Urothelium cell line (cell line): ENCODE results near the gene PDE6H.

Experiments
- DNase-seq: peaks from one replicate; pipeline ENCODE4 v3.0.0; 2011; ENCODE audit warnings: low spot score, mixed read lengths
- FAIRE-seq: peaks from 2 replicates; lab custom pipeline; 2011; peaks lifted over from hg19 to GRCh38; lab: Jason Lieb, UNC

Gene PDE6H

GRCh38 chr12:14999695-15000365 is 27.0 kb downstream of the PDE6H start:
- no peak for FAIRE-seq

GRCh38 chr12:15000575-15000974 is 27.7 kb downstream of the PDE6H start:
- FAIRE-seq = no peak

More at GRCh38 chr12:14999695-15000365, 27.0 kb downstream of the PDE6H start:
- DNase-seq = no peak

DNA sequence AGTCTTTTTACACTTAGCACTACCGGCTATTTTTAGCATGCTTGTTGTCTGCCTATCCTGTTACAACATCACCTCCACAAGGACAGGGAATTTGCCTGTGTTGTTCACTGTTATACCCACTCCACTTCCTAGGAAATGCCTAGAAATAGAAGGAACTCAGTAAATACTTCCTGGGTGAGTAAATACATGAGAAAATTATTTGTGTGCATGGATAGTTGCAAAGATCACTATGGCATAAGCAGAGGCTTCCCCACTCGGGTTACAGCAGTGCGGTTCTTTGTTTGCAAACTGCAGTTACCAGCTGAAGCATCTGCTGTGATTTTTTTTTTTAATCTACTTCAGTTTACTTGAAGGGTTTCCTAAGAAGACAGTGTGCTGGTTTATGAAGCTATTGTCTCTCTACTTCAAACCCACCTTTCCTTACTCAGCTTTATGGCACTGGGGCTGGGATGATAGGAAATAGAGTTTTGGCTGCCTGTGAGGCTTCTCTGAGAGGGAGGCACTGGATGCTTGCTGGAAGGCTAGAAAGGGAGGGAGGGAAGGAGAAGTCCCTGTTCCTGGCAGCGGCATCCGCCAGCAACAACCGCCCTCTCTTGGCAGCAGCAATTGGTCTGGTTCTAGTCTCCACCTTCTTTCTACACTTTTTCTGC is 29.0 kb downstream of the PDE6H start:
- FAIRE-seq = peak; percentile 48
- peak; percentile 22 for DNase-seq

More at GRCh38 chr12:15000575-15000974, 27.7 kb downstream of the PDE6H start:
- DNase-seq = no peak

GRCh38 chr12:15004421-15004820 is 31.6 kb downstream of the PDE6H start:
- no peak for FAIRE-seq
- DNase-seq = no peak

DNA sequence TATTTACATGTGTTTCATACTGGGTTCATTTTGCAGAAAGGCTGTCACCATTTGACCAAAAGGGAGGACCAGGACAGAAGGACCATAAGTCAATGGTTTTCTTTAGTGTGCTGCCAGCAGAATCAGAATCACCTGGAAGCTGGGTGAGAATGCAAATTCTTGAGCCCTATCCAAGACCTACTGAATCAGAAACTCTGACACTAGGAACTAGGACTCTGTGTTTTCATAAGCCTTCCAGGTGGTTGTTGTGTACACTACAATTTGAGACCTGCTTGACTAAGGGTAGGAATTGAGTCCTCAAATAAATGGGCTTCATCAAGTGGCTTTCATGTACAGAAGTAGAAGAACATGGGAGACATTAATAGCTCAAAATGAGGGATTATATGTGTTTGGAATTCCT is 32.2 kb downstream of the PDE6H start:
- FAIRE-seq (peak; percentile 56), DNase-seq (no peak)

DNA sequence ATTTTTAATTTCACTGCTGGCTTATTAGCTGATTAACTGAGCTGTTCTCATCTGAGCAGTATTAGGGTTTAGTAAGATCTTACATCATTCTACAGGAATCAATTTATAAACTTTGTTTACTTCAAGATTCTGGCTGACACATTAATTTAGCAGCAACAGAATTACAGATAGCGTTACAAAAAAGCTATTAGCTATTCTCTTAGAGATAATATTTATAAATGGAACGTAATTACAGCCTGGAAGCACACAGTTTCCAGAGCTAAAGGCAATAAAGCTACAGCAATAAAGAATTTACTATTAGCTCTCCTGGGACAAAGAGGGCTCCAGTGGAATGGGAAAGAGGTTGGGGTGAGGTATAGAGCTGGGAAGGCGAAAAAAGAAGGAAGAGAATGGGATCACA is 34.7 kb downstream of the PDE6H start:
- FAIRE-seq (no peak), DNase-seq (no peak)

DNA sequence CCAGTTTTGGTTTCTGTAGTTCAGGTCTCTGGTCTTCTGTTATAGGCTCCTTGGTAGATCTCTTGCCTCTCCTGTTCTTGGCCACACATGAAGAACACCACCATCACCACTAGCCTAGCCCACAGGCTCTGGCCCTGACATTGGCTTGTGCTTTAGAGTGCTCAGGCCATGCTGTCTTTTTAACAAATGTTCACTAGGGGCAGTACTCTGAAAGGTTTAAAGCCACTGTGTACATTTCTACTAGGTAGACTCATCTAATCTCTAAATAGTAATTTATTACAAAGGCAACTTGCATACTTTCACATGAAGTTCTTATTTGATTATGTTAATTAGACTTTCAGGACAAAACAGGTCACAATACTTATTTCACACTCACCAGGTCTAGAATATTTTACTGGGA is 38.3 kb downstream of the PDE6H start:
- FAIRE-seq (no peak), DNase-seq (no peak)

GRCh38 chr12:15013634-15014179 is 40.9 kb downstream of the PDE6H start:
- no peak for DNase-seq
- FAIRE-seq = no peak

- FAIRE-seq = no peak
- no peak for DNase-seq
Measured at GRCh38 chr12:15014708-15015107, 41.9 kb downstream of the PDE6H start.

DNA sequence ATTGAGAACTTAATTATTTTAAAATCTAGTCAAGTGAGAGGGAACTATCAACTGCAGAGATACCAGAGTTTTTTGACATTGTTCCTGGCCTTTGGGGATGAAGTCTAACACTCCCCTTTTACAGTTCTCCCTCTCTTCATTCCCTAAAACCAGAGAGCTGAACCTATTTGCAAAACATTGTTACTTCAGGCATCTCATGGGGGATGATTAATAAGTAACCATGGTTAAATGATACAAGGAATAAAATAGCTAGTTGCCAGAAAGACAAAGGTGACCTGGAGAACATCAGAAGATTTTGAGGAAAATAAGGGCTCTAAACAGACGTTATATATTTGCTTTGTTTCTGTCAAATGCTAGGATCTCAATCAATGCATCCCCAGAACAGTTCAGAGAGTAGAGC is 42.3 kb downstream of the PDE6H start:
- FAIRE-seq = no peak
- no peak for DNase-seq

GRCh38 chr12:15020156-15020555 is 47.3 kb downstream of the PDE6H start:
- no peak for FAIRE-seq
- DNase-seq = no peak
